Measurements from ENCODE around the gene CLCNKB.

DNA sequence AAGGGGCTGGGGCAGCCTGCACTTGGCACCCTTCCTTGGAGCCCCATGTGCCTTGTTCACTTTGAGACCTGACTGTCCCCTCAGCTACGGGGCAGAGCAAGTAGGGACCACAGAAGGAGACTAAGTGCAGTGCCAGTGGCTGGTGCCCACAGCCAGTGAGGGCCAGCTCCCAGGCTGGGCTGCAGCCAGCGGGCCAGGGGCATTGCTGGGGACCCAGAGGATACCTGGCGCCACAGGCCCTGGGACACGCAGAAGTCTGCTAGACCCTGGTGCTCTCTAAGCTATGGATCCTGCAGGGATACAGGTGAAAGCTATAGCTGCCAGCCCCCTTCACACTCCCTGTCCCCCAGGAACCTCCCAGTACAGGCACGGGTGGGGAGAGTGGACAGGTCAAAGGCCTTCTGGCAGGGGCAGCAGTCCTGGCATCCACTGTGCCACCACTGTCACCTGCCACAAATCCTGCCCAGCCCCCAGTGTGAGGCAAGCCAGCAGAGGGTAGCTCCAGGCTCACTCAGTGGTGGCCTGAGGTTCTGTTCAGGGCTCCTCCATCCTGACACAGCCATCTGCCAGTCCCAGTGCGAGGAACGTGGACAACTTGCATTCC lies 20.4 kb upstream of the CLCNKB start:
- TF ChIP-seq, protein P1, sequence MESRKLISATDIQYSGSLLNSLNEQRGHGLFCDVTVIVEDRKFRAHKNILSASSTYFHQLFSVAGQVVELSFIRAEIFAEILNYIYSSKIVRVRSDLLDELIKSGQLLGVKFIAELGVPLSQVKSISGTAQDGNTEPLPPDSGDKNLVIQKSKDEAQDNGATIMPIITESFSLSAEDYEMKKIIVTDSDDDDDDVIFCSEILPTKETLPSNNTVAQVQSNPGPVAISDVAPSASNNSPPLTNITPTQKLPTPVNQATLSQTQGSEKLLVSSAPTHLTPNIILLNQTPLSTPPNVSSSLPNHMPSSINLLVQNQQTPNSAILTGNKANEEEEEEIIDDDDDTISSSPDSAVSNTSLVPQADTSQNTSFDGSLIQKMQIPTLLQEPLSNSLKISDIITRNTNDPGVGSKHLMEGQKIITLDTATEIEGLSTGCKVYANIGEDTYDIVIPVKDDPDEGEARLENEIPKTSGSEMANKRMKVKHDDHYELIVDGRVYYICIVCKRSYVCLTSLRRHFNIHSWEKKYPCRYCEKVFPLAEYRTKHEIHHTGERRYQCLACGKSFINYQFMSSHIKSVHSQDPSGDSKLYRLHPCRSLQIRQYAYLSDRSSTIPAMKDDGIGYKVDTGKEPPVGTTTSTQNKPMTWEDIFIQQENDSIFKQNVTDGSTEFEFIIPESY (CRISPR knock-in tag; IDR thresholded peaks at IDR 0.05) = no peak
- TF ChIP-seq SIN3A (IDR thresholded peaks at IDR 0.05; ENCODE audit: borderline replicate concordance, low read depth, low read length) (no peak), TBX3 (IDR thresholded peaks at IDR 0.05; ENCODE audit: borderline replicate concordance) (no peak)

Measured in HepG2 (cell line).